ENCODE data around the gene CHCHD6.

Gene CHCHD6

GRCh38 chr3:126927401-126927750, 223.3 kb downstream of the CHCHD6 start:
- H3K27me3 ChIP-seq (ENCODE audit: low read depth, low read length), result no peaks in the 10 kb centered on the region
- H3K79me2 ChIP-seq (ENCODE audit: low read length), result no peaks in the 10 kb centered on the region
- H2AFZ ChIP-seq (ENCODE audit: low read depth, low read length), result no peak overlapping the region
- H3K9me3 ChIP-seq (ENCODE audit: insufficient read depth, low read length), result no peaks in the 10 kb centered on the region
- no peaks in the 10 kb centered on the region for H3K4me1 ChIP-seq (ENCODE audit: low read length)
- H3K4me2 ChIP-seq (ENCODE audit: low read length), result no peak overlapping the region
- H3K4me3 ChIP-seq (ENCODE audit: low read length), result no peak overlapping the region
- no peaks in the 10 kb centered on the region for H3K36me3 ChIP-seq (replicated peaks; ENCODE audit: low read depth, low read length)
- no peak for TF ChIP-seq EZH2phosphoT487 (IDR thresholded peaks at IDR 0.05; ENCODE audit: low read depth)
- no peaks in the 10 kb centered on the region for H4K20me1 ChIP-seq (ENCODE audit: insufficient read depth, low read length)
- no peak overlapping the region for H3K27ac ChIP-seq (ENCODE audit: low read length)
- H3K9ac ChIP-seq (ENCODE audit: low read length), result no peak overlapping the region

GRCh38 chr3:126927846-126928245, 223.8 kb downstream of the CHCHD6 start:
- TF ChIP-seq EZH2phosphoT487 (IDR thresholded peaks at IDR 0.05; ENCODE audit: low read depth) (no peak), CTCF (IDR thresholded peaks at IDR 0.05; ENCODE audit: low read depth, low read length) (no peak)
- Histone ChIP-seq H4K20me1 (ENCODE audit: insufficient read depth, low read length) (no peaks in the 10 kb centered on the region), H3K4me3 (ENCODE audit: low read length) (no peak overlapping the region), H3K36me3 (replicated peaks; ENCODE audit: low read depth, low read length) (no peaks in the 10 kb centered on the region), H3K9me3 (ENCODE audit: insufficient read depth, low read length) (no peaks in the 10 kb centered on the region), H3K79me2 (ENCODE audit: low read length) (no peaks in the 10 kb centered on the region), H3K9ac (ENCODE audit: low read length) (no peak overlapping the region), H3K4me2 (ENCODE audit: low read length) (no peak overlapping the region), H2AFZ (ENCODE audit: low read depth, low read length) (no peak overlapping the region), H3K4me1 (ENCODE audit: low read length) (no peaks in the 10 kb centered on the region), H3K27me3 (ENCODE audit: low read depth, low read length) (no peaks in the 10 kb centered on the region), H3K27ac (ENCODE audit: low read length) (no peak overlapping the region)

GRCh38 chr3:126928921-126929474, 225.0 kb downstream of the CHCHD6 start:
- Histone ChIP-seq H3K9me3 (ENCODE audit: insufficient read depth, low read length) (no peaks in the 10 kb centered on the region), H3K9ac (ENCODE audit: low read length) (no peak overlapping the region), H3K4me1 (ENCODE audit: low read length) (no peaks in the 10 kb centered on the region), H3K4me2 (ENCODE audit: low read length) (no peak overlapping the region), H2AFZ (ENCODE audit: low read depth, low read length) (no peak overlapping the region), H4K20me1 (ENCODE audit: insufficient read depth, low read length) (no peaks in the 10 kb centered on the region), H3K36me3 (replicated peaks; ENCODE audit: low read depth, low read length) (no peaks in the 10 kb centered on the region), H3K4me3 (ENCODE audit: low read length) (no peak overlapping the region), H3K27ac (ENCODE audit: low read length) (no peak overlapping the region), H3K79me2 (ENCODE audit: low read length) (no peaks in the 10 kb centered on the region), H3K27me3 (ENCODE audit: low read depth, low read length) (no peaks in the 10 kb centered on the region)
- TF ChIP-seq CTCF (IDR thresholded peaks at IDR 0.05; ENCODE audit: low read depth, low read length), result no peak
- no peak for TF ChIP-seq EZH2phosphoT487 (IDR thresholded peaks at IDR 0.05; ENCODE audit: low read depth)

GRCh38 chr3:126930936-126931600, 227.0 kb downstream of the CHCHD6 start:
- Histone ChIP-seq H3K27ac (ENCODE audit: low read length) (no peak overlapping the region), H4K20me1 (ENCODE audit: insufficient read depth, low read length) (no peaks in the 10 kb centered on the region), H2AFZ (ENCODE audit: low read depth, low read length) (no peak overlapping the region), H3K4me3 (ENCODE audit: low read length) (no peak overlapping the region), H3K9me3 (ENCODE audit: insufficient read depth, low read length) (no peaks in the 10 kb centered on the region), H3K4me1 (ENCODE audit: low read length) (no peaks in the 10 kb centered on the region), H3K79me2 (ENCODE audit: low read length) (no peaks in the 10 kb centered on the region), H3K27me3 (ENCODE audit: low read depth, low read length) (no peaks in the 10 kb centered on the region), H3K4me2 (ENCODE audit: low read length) (no peak overlapping the region), H3K9ac (ENCODE audit: low read length) (no peak overlapping the region), H3K36me3 (replicated peaks; ENCODE audit: low read depth, low read length) (no peaks in the 10 kb centered on the region)
- TF ChIP-seq EZH2phosphoT487 (IDR thresholded peaks at IDR 0.05; ENCODE audit: low read depth) (no peak), CTCF (IDR thresholded peaks at IDR 0.05; ENCODE audit: low read depth, low read length) (no peak)
